ENCODE measurements around the gene RHEX.

RHEX gene

DNA sequence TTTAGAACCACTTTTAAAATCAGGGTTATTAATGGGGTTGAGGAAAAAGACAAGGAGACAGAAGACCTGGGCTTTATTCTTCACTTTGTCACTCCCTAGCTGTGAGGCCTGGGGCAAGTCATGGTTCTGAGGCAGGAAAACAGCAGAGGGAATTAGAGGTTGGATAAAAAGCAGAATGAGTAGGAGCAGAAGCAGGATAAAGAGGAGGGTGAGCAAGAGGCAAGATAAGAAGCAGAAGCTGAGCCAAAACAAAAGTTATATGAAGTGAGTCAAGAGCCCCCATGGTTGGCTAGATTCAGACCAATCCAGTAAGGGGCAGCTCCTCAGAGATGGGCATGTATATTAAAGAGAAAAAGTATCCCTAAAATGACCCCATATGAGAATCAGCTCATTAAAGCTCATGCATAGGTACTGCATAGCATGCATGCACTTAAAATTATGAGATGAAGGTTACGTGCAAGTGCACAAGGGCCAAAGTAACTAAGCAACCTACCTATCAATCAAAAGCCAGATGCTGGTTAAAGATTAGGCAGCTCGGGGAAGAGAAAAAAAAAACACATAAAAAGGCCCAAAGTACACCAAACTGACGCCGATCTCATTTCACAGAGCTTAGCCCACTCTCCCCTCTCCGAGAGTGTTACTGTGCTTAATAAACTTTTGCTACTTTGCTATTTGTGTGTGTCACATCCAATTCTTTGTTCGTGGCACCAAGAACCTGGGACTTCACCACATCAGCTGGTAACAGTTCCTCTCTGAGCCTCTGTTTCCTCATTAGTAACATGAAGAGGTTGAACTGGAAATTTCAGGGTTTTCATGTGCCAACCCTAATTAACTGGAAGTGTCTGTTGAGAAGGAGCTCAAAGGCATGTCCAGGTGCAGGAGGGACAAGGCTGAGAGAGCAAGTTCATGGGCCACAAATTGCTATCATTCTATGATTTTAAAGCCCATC is 62.0 kb downstream of the RHEX start:
- DNase-seq (ENCODE audit: extremely low read depth in 1 of 2, low read depth in 1 of 2) = no peak

DNA sequence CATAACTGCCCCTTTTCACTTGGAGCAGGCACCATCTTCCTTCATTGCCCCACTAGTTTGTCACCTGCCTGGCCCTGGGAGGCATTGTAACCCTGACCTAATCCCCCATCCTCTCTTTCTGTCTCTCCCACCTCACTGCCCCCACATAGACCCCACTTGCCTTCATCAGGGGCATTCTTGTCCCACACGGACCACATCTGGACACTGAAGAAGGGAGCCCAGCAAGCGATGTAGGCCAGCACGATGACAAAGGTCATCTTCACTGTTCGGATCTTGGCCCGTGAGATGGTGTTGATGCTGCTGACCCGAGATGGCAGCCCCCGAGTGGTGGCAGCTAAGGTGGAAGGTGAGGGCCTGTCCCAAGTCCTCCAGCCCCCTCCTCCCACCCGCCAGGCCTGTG is 62.8 kb downstream of the RHEX start:
- DNase-seq (ENCODE audit: extremely low read depth in 1 of 2, low read depth in 1 of 2) = no peak

DNA sequence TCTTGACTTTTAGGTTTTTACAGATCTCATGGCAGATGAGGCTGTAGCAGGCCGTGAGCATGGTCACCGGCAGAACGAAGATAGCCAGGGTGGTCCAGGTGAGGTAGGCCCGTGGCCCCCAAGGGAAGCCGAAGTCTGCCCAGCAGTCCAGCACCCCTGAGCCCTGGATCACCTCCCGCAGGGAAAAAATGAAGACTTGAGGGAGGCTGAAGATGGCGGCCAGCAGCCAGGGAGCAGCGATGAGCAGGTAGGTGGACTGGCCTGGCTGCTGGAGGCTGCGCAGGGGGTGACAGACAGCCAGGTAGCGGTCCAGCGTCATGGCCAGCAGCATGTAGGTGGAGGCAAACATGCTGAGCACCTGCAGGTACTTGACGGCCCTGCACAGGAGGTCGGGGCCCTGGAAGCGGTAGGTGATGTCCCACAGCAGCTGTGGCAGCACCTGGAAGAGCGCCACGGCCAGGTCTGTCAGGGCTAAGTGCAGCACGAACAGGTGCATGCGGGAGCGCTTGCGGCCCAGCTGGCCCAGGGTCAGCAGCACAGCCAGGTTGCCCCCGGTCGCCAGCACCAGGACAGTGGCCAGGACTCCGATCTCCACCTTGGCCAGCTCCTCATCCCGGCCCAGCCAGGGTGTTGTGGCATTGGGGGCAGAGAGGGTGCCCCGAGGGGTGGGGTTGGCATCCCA is 63.4 kb downstream of the RHEX start:
- no peak for DNase-seq (ENCODE audit: extremely low read depth in 1 of 2, low read depth in 1 of 2)

DNA sequence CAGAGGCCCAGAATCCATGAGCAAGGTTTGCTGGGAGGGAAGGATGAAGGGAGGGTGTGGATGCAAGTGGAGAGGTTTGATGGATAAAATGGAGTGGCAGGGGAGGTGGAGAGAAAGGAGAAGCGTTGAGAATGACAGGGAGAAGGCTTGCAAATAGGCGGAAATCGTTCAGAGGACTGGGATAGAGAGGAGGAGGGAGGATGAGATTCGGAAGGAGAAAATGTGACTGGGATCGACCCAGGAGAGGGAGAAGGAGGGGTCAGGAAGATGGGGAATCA is 63.8 kb downstream of the RHEX start:
- no peak for DNase-seq (ENCODE audit: extremely low read depth in 1 of 2, low read depth in 1 of 2)

DNA sequence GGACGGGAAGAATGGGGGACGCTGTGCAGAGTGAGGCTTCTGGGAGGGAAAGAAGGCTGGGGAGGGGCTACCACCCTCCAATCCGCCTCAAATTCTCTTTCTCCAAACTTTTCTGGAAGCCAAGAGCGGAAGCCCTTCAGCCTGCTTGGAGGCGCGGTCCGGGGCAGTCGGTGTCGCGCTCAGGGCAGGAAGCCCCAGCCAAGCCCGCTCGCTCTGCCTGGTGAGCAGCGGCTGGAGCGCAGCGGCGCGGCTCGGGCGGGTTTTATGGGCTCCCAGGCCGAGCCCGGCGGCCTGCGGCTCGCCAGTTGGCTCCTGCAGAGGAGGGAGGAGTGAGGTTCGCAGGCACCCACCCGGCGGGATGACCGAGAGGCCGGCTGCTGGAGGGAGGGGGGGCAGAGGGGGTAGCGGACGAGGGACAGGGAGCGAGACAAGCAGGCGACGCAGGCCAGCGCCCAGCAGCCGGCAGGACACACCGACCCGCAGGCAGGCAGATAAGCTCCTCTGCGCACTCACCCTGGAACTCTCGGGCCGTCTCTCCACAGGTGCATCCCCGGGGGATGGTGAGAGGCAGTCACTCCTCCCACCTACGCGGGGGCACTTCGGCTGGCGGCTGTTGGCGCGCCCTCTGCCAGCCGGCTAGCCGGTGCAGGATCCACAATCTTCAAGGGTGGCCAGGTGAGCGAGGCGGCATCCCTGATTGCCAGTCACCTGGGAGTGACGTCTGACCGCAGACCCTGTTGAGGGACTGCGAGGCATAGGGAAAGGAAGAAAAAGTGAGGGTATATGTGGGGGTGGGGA is 64.4 kb downstream of the RHEX start, which contains the start of gene AVPR1B:
TSS of gene AVPR1B (minus strand) at position 238 of the 798 bp plus-strand sequence. CDS start 498 bp downstream, outside the sequence.
- DNase-seq (ENCODE audit: extremely low read depth in 1 of 2, low read depth in 1 of 2) = no peak

DNA sequence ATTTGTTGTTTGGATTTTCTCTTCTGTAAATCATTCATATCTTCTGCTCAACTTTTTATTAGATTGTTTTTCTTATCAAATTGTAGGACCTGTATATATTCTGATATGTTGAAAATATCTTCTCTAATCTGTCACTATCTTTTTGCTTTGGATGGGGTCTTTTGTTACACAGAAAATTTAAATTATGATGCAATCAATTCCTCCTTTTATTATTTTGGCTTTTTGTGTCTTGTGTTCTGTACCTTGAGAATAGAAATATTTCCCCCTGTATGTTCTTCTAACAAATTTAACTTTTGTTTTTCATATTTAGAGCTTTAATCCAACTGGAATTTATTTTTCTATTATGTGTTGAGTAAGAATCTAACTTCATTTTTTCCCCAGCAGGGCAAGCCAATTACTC is 67.4 kb downstream of the RHEX start:
- DNase-seq (ENCODE audit: extremely low read depth in 1 of 2, low read depth in 1 of 2) = no peak

DNA sequence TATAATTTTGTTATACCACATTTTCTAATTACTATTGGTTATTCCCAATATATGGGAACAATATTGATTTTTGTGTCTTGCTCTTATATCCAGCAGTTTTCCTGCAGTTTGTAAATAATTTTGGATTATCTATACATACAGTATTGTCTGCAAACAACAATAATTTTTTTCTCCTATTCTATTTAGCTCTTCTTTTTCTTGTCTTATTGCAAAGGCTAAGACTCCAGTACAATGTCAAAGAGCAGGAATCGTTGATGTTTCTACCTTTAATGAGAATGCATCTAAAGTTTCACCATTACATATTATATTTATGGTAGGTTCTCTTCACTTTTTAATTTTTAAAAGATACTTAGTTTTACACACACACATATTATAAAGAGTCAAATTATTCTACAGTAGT is 68.3 kb downstream of the RHEX start:
- no peak for DNase-seq (ENCODE audit: extremely low read depth in 1 of 2, low read depth in 1 of 2)

DNA sequence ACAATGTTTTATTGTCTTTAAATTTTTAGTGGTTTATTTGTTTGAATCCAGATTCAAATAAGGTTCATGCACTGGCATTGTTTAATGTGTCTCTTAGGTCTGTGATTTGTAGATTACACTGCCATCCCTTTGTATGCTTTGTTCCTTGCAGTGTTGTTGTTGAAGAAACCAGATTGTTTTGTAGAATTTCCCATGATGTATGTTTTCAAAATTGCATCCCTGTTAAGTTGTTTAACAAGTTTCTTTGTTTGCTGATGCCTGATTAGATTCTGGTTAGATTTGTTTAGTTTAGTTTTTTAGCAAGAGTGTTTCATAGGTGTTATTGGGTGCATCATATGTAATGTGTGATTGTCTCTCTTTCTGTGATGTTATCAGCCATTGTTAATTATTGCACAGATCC is 69.7 kb downstream of the RHEX start:
- DNase-seq (ENCODE audit: extremely low read depth in 1 of 2, low read depth in 1 of 2) = no peak

DNA sequence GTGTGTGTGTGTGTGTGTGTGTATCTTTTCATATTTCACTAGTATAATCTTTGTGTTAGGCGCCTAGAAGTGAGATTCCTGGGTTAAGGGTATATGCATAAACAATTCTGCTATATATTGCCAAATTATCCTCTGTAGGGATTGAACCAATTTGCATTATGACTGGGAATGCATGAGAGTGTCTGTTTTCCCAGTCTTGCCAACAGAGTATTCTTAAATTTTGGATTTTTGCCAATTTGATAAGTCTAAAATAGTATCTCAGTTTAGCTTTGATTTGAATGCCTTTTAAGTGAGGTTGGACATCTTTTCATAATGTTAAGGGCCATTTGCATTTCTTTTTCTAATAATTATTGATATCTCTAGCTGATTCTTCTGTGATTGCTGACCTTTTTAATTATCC is 72.4 kb downstream of the RHEX start:
- DNase-seq (ENCODE audit: extremely low read depth in 1 of 2, low read depth in 1 of 2) = no peak

DNA sequence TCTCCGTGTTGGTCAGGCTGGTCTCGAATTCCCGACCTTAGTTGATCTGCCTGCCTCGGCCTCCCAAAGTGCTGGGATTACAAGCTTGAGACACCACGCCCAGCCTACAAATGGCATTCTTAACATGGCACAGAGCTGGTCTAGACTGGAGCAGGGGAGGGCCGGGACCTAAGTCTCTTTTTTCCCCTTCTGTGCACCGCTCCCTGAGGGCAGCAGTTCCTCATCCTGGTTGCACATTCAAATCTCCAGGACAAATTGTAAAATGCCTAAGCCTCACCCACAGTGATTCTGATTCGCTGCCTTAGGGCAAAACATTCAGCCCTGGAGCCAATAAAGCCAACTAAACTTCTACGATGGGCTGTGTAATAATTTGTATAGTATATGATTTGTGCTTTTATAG is 74.4 kb downstream of the RHEX start:
- DNase-seq (ENCODE audit: extremely low read depth in 1 of 2, low read depth in 1 of 2) = no peak

DNA sequence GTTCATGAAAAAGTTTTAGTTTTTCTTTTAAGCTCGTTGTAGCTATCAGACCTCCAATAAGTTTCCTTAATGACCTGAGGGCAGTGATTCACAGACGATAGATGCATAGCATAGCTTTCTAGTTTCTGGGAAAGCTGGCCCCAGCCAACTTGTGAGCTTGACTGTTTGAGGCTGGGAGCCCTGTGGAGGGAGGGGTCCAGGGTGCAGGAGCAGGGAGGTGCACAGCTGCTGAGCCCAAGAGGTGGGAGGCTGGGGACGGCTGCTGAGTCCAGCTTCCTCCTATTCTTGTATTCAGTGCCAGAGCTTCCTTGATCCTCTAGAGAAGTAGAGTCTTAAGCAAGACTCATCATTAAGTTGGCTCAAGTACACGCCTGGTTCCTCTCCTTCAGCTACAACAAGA is 75.2 kb downstream of the RHEX start:
- no peak for DNase-seq (ENCODE audit: extremely low read depth in 1 of 2, low read depth in 1 of 2)

DNA sequence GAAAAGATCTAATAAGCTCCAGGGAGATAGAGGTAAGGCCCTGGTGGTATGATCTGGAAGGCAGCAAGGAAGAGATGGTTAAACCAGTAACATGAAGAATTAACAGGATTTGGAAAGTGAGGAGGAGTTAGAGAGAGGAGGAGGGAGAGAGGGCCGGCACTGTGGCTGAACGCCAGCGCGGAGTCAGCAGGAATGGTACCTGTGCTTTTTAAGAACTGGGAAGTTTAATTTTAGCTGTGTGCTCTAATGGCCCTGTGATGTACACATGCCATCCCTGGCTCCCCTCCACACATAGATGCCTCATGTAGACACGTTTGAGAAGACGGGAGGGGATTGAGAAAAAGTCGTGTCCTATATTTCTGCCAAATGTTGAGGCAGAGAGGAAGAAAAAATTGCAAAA is 78.1 kb downstream of the RHEX start:
- DNase-seq (ENCODE audit: extremely low read depth in 1 of 2, low read depth in 1 of 2) = no peak

DNA sequence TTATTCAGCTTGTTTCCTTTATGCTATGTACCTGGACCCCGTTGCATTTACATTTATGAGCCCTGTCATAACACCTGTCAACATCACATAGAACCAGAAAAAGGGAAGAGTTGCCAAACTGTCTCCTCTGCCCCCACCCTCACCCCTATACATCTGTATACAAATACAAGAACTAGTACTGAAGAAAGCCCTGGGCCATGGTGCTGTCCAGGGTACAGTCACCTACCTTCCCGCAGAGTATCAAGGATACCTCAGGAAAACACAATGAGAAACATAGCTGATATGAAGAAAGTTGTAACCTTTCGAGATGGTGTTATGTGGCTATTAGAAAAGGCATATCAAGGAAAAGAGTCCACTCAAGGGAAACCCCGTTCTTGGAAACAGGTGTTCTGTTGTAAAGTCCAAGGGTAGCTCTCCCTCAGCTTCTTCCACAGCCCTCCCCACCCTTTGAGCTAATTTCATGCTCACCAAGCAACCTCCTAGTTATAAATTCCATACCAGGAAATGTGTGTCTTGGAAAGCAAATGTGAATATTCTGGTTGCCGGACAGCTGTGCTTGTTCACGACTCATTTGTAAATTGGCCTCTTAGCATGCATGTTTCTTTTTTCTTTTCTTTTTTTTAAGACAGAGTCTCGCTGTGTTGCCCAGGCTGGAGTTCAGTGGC is 80.9 kb downstream of the RHEX start:
- no peak for DNase-seq (ENCODE audit: extremely low read depth in 1 of 2, low read depth in 1 of 2)

DNA sequence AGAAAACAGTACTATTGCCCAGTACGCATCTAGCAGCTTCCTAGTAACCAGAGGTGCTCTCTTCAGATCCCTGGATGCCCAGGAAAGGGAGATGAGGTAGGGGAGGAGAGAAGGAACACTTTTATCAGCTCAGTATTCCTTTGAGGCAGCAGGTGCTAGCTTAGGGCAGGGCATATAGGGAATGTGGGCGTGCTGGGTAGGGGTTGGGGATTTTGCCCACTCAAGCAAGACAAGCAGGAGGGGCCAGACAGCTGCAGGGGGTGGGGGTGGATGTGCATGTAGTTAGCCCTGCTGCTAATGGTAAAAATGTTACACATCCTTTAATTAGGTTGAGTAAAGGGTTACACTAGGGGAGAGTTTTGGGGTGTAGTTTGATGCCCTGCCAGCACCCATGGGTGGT is 82.3 kb downstream of the RHEX start:
- DNase-seq (ENCODE audit: extremely low read depth in 1 of 2, low read depth in 1 of 2) = no peak

DNA sequence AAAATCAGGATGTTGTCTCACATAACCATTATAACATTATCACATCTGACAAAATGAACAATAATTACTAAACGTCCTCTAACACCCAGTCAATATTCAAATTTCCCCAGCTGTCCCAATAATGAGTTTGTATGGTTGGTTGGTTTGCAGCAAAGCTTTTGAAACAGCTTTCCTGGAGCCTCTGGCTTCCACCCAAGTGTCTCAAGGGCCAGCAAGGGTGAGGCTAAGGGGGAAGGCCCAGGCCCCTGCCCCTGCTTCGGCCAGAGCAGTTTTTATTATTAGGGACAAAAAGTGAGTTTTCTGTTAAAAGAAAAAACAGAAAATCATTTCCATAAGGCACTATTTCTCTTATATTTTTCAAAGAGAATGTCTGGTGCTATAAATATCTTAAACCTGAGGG is 83.3 kb downstream of the RHEX start:
- no peak for DNase-seq (ENCODE audit: extremely low read depth in 1 of 2, low read depth in 1 of 2)

DNA sequence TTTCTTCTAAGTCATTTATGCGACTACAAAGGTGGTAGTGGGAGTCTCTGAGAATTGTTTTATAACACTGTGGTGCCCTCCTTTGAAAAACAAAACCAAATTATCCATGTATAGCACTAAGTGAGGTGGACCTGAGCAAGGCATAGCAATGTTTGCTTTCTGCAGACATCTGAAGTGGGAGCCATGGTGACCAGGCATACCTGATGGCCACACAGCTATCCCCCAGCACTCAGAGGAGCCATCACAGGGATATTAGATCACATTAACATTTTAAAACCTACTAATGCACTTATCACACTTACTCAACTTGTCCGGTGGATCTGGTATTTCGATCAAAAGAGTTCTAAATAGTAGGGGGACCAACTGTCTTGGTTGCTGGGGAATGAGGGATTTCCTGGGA is 89.0 kb downstream of the RHEX start:
- no peak for DNase-seq (ENCODE audit: extremely low read depth in 1 of 2, low read depth in 1 of 2)

DNA sequence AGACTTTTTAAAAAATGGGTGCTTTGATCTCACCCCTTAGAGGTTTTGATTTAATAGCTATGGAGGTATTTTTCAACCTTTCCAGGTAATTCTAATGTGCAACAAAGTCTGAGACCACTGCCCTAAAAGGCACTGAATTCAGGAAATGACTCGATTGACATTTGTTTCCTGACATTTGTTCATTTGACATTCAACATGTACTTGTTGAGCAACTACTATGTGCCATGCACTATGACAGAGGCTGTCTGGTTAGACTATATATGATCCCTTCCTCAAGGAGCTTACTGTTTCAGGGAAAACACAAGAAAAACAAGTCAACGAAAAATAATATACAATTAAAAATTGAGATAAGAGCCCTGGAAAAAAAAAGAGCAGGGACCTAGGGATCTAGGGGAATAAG is 89.8 kb downstream of the RHEX start:
- no peak for DNase-seq (ENCODE audit: extremely low read depth in 1 of 2, low read depth in 1 of 2)

DNA sequence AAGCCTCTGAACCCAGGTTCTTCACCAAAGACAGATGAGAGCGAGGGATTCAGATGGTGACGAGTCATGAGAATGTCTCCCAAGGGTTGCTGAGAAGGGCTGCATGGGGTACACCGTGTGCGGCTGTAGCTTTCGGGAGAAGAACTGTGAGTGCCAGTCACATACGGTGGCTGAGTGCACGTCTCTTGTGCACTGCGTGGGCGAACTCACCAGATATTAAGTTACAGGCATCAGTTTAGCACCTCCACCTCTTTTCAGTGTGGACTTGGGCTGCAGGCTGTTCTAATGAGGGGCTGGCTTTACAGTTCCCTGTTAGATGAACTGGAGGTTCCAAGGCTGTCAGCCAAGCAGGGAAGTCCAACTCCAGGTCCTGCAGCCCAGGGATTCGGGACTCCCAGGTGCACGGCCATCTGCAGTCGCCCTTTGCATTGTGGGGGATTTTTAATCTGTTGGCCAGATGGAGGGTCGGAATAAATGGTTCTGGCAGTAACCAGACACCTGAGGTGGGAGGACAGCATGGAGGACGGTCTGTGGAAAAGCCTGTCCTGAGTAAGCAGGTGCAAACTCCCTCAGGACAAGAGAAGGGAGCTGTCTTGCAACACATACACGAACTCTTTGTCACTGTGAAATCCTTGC is 90.7 kb downstream of the RHEX start:
- no peak for DNase-seq (ENCODE audit: extremely low read depth in 1 of 2, low read depth in 1 of 2)

DNA sequence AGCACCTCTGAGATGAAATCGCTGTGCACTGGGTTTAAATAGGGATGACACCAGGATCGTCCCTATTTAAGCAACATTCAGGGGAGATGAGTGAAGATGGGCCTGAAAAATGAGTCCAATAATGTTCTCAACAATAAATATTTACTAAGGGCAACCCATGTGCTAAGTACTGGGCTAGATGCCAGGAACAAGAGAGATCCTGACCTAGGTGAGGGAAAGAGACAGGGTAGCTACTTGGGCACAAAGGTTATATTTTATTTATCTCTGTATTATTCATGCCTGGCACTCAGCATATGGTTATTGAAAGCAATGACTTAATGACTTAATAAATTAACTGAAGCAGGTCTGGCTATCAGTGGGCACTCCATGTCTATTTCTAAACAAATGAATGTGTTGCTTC is 91.6 kb downstream of the RHEX start:
- no peak for DNase-seq (ENCODE audit: extremely low read depth in 1 of 2, low read depth in 1 of 2)

DNA sequence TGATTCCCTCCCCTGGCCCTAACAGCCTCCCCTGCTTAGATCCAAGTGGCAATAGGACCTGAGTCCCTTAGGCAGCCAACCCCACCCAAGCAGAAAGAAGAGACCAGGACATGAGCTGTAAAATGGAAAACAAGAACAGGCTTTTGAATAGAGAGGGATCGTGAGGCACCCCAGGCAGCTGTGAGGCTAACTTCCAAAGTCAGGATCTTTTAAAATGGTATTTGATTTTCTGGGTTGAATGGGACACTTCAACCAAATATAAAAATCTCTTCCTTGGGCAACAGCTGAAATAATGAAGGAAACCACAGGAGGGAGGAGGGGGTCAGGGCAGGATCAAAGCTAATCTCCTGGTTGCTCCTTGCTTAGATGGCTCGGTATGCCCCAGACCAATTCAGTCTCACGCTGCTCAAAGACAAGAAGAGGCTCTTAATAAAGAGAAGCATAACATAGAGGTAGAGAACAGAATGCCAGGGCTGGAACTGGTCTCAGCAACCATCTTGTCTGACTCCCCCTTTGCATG is 92.9 kb downstream of the RHEX start:
- DNase-seq (ENCODE audit: extremely low read depth in 1 of 2, low read depth in 1 of 2) = no peak

Data from activated CD8-positive, alpha-beta memory T cell treated with anti-CD3 and anti-CD28 coated beads for 1 hour (primary cell).